ENCODE data around the gene F7. TPM values are rescaled to one million over a fixed set of nuclear protein-coding genes. Genes with fewer than 3 reads are reported as not detected.

Gene F7
- total and polyA plus RNA-seq, 3 donors from 2014 or later: 2.2 to 4.9 (median 2.4) TPM

DNA sequence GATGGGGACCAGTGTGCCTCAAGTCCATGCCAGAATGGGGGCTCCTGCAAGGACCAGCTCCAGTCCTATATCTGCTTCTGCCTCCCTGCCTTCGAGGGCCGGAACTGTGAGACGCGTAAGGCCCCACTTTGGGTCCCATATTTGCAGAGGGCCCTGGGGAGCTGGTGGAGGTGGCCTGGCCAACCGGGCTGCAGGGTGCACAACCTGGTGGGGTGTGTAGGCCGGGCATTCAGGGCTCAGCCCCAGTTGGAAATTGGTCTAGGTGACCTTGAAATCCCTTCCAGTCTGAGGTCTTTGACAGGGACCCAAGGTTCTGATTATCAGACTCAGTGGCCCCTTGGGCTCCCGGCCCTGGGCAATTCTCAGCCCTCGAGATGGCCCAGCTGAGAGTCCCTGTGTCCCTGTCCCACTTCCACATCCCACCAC, 8.3 kb downstream of the F7 start:
- Histone ChIP-seq H3K27ac (no peak overlapping the region), H3K27me3 (no peaks in the 10 kb centered on the region), H3K4me1 (no peaks in the 10 kb centered on the region), H3K36me3 (ENCODE audit: low read depth, missing control alignments) (no peaks in the 10 kb centered on the region), H3K9me3 (no peaks in the 10 kb centered on the region), H3K4me3 (no peak overlapping the region)
- WGBS, 2 donors: 96 to 98% methylated on average over 8 of the region's 8 CpGs
- no peak for DNase-seq
- intact Hi-C loops (cut with DNase I; ENCODE audit: low total_unique reads): no loop called here
- no peak for TF ChIP-seq POLR2A (IDR thresholded peaks at IDR 0.05)
- TF ChIP-seq, protein P1, sequence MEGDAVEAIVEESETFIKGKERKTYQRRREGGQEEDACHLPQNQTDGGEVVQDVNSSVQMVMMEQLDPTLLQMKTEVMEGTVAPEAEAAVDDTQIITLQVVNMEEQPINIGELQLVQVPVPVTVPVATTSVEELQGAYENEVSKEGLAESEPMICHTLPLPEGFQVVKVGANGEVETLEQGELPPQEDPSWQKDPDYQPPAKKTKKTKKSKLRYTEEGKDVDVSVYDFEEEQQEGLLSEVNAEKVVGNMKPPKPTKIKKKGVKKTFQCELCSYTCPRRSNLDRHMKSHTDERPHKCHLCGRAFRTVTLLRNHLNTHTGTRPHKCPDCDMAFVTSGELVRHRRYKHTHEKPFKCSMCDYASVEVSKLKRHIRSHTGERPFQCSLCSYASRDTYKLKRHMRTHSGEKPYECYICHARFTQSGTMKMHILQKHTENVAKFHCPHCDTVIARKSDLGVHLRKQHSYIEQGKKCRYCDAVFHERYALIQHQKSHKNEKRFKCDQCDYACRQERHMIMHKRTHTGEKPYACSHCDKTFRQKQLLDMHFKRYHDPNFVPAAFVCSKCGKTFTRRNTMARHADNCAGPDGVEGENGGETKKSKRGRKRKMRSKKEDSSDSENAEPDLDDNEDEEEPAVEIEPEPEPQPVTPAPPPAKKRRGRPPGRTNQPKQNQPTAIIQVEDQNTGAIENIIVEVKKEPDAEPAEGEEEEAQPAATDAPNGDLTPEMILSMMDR (IDR thresholded peaks at IDR 0.05): no peak

- Histone ChIP-seq H3K4me3 (no peak overlapping the region), H3K27me3 (no peaks in the 10 kb centered on the region), H3K9me3 (no peaks in the 10 kb centered on the region), H3K4me1 (no peaks in the 10 kb centered on the region), H3K36me3 (ENCODE audit: low read depth, missing control alignments) (no peaks in the 10 kb centered on the region), H3K27ac (no peak overlapping the region)
- no peak for TF ChIP-seq POLR2A (IDR thresholded peaks at IDR 0.05)
- TF ChIP-seq, protein P1 (IDR thresholded peaks at IDR 0.05): no peak
- 80 to 88% methylated on average over 12 to 17 of the region's 17 CpGs for WGBS, 2 donors
- DNase-seq: peak; percentile 11
- intact Hi-C loops (cut with DNase I; ENCODE audit: low total_unique reads): no loop called here
Observed at GRCh38 chr13:113114511-113115362, 9.1 kb downstream of the F7 start.

- Histone ChIP-seq H3K4me3 (no peak overlapping the region), H3K4me1 (no peaks in the 10 kb centered on the region), H3K27me3 (no peaks in the 10 kb centered on the region), H3K27ac (no peak overlapping the region), H3K9me3 (no peaks in the 10 kb centered on the region), H3K36me3 (ENCODE audit: low read depth, missing control alignments) (no peaks in the 10 kb centered on the region)
- TF ChIP-seq, protein P1 (IDR thresholded peaks at IDR 0.05): no peak
- 87 to 90% methylated on average over 2 to 19 of the region's 21 CpGs for WGBS, 2 donors
- intact Hi-C loops (cut with DNase I; ENCODE audit: low total_unique reads): no loop called here
- DNase-seq: peak; percentile 12
Observed at GRCh38 chr13:113115363-113116205, 10.0 kb downstream of the F7 start.

GRCh38 chr13:113116206-113116800, 10.7 kb downstream of the F7 start:
- TF ChIP-seq, protein P1 (IDR thresholded peaks at IDR 0.05): no peak
- TF ChIP-seq POLR2A (IDR thresholded peaks at IDR 0.05): no peak
- H3K4me3 ChIP-seq: no peak overlapping the region
- no peaks in the 10 kb centered on the region for H3K36me3 ChIP-seq (ENCODE audit: low read depth, missing control alignments)
- no peaks in the 10 kb centered on the region for H3K4me1 ChIP-seq
- H3K9me3 ChIP-seq: no peaks in the 10 kb centered on the region
- peak; percentile 1 for DNase-seq
- intact Hi-C loops (cut with DNase I; ENCODE audit: low total_unique reads): no loop called here
- no peaks in the 10 kb centered on the region for H3K27me3 ChIP-seq
- no peak overlapping the region for H3K27ac ChIP-seq
- 81 to 88% methylated on average over 10 of the region's 10 CpGs for WGBS, 2 donors
